RKO (cell line): ENCODE measurements around the gene INS.
"Not testable (repeated sequence)": the region's sequence is repeated elsewhere in the genome, so short reads cannot be mapped to it uniquely, and the experiment has no call there.

ENCODE experiments used
- DNase-seq: peaks from one replicate; pipeline ENCODE4 v3.0.0-alpha.2; 2016; ENCODE audit warnings: low spot score

Gene INS

DNA sequence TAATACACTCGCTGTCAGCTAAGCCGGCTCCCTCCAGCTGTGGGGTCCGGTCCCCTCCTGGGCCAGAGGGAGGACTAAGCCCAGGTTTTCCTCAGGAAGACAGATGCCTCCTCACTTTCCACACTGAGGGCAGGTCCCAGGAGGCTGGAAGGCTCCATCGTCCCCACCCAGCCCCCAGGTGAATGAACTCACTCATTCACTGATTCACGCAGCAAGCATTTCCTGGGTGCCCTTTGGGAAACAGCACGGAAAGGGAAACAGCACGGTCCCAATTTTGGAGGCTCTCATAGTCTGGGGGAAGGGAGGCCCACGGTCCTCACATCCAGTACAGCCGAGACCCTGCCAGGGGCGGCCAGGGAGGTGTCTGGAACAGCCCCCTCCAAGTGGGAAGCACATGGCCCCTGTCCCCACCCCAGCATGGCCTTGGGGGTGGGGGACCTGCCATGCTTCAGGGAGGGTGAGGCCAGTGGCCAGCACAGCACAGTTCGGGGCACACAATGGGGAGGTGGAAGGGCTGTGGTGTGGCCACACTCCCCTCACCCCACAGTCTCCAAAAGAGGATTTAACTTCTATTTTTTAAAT lies 19.9 kb upstream of the INS start:
- DNase-seq, result no peak

- no peak for DNase-seq
Measured at GRCh38 chr11:2180347-2180746, 19.3 kb upstream of the INS start.

DNA sequence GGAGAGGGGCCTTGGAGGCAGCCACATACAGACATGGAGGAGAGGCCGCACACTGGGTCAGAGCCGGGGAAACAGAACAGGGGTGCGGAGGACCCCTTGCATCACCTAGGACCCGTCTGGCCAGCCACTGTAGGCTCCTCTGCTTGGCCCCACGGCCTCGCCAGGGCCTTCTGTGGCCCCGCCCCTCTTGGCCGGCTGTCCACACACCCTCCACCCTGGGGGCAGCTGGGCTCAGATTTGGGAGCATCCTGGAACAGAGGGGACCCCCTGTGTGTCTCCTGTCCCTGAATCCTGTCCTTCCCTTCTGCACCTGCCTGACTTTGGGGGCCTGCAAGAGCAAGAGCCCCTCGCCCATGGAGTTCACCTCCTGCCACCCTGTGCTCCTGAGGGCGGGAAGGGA lies 18.5 kb upstream of the INS start:
- no peak for DNase-seq

GRCh38 chr11:2178906-2179494 lies 18.0 kb upstream of the INS start:
- DNase-seq, result peak; percentile 64

- DNase-seq, result not testable (repeated sequence)
Measured at GRCh38 chr11:2178055-2178773, 17.2 kb upstream of the INS start.

DNA sequence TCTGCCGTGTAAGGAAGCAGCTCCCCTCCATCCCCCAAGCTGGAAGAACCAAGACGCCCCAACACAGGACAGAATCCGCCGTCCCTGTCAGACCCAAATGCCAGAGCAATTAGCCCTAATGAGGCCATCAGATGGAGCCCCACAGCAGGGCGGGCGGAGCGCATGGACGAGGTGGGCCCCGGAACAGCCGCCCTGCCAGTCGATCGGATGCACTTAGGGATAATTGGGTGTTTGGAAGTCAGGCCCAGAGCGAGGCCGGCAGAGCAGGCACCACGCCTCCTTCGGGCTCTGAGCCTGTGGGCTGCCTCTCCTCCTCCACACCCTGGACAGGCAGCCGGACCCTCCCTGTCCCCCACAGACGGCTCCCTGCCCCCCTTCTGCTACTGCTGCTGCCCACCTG lies 16.1 kb upstream of the INS start:
- no peak for DNase-seq

- DNase-seq, result no peak
Measured at GRCh38 chr11:2176389-2176900, 15.4 kb upstream of the INS start.

DNA sequence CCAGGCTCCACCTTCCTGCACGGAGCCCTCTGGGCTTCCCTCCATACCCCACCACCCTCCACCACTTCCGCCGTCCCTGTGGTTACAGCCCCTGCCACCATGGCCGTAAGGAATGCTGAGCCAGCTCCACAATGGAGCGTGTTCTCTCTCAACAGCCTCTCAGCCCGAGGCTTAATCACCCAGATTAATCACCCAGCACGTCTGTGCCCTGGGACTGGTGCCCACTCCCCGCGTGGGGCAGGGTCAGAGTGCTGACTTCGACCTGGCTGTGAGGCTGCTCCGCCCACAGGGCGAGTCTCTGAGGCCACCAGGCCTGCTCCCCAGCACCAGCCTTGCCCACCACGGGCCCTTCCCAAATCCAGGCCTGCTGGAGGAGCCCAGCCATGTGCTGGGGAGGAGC lies 14.7 kb upstream of the INS start:
- no peak for DNase-seq

GRCh38 chr11:2174361-2174760 lies 13.4 kb upstream of the INS start:
- DNase-seq, result no peak

DNA sequence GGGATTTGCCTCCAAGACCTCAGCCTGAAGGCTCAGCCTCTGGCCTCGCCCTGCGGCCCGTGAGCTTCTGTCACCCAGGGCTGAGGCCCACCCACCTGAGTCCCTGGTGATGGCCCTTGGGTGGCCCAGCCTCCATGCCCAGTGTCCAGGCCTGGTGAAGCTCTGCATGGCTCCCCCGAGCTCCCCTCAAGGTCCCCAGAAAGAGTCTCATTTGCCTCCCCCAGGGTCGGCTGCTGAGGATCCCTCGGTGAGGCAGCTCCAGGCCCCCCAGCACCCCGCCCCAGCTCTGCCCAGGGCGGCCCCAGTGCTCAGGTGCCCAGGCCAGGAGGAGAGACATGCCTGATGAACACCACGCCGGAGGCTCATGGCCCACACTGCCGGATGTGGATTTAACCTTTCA lies 12.8 kb upstream of the INS start:
- DNase-seq, result no peak

GRCh38 chr11:2173150-2173693 lies 12.2 kb upstream of the INS start:
- no peak for DNase-seq

DNA sequence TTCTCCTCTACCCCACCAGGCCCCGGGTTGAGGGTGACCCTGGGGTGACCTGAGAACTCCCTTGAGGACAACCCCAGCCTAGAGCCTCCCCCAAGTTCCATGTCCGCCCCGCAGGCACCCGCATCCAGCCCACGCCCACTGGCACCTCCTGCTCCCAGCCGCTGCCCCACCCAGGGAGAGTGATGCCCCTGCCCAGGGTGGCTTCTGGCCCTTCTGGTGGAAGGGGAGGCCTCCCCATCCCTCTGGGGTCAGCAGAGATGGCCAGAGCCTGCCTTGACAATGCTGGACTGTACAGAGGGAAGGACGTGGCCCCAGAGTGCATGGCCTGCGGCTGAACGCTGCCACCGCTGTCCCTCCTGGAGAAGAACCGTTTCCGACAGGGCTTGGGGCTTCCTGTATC lies 11.7 kb upstream of the INS start:
- no peak for DNase-seq

GRCh38 chr11:2171591-2172003 lies 10.6 kb upstream of the INS start, which contains the start of gene TH:
TSS of gene TH (minus strand) at chr11:2171815. CDS start at chr11:2171786, 29 bp downstream.
- DNase-seq, result no peak

- DNase-seq, result no peak
Measured at GRCh38 chr11:2169626-2170570, 8.9 kb upstream of the INS start.

DNA sequence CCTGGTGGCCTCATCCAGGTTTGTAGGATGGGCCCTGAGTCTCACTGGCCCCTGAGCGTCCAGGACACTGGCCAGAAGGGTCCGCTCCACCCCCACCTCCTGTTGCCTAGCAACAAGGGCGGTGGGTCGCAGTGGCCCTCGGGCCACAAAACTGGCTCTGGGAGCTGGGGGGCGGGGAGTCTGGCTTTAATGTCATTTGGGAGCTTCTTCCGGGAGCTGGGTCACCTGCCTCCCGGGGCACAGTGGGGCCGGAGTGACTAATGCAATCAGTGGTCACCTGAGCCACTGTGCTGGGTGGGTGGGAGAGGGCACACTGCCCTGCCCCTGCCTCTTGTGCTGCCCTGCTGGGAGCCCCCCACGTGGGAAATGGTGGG lies 8.0 kb upstream of the INS start:
- DNase-seq, result no peak

DNA sequence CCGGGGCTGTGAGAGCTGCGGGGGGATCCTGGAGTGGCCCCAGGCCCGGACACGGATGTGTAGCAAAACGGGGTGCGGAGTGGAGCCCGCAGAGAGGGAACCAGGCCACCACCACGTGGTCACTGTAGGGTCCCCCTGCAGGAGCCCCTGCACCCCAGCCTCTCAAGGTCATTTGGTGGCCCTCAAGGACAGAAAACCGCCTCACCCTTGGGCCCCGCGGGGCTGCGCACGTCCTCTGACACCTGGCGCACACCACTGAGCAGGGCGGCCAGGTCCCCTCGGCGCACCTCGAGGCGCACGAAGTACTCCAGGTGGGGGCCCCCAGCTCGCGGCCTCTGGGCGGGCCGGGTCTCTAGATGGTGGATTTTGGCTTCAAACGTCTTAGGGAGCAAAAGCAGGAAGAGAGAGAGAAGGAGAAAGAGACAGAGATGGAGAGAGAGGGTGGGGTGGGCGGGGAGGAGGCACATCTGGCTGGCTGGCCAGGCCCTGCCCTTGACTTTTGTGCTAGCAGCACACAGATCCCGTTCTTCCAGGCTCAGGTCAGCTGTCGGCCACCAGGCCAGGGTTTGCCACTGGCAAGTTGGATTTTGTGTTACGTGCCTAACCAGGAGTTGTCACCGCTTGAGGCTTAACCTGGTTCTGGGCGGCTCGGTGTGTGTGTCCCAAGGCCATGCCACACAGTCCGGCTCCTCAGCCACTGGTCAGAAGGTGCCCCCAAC lies 7.4 kb upstream of the INS start:
- no peak for DNase-seq

GRCh38 chr11:2167141-2168045 lies 6.4 kb upstream of the INS start:
- no peak for DNase-seq

GRCh38 chr11:2166091-2166851 lies 5.3 kb upstream of the INS start:
- DNase-seq, result no peak

DNA sequence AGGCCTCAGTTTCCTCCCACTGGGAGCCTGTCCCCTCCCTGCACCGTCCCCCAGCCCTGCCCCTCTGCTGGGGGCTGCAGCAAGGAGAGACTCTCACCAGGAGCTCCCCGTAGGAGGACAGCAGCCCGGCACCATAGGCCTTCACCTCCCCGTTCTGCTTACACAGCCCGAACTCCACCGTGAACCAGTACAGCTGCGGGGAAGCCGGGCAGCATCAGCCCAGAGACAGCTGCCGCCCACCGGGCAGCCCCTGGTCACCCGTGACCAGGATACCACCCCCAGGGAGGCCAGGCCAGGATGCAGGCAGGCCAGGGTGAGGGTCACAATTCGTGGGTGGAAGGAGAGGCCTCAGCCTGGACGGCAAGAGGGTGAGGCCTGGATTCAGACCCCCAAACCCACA lies 4.6 kb upstream of the INS start:
- DNase-seq, result no peak
